Left ventricle myocardium inferior (tissue), 1 donor: ENCODE measurements around the gene EIF2B2. TPM values are rescaled to one million over a fixed set of nuclear protein-coding genes. Genes with fewer than 3 reads are reported as not detected.
A peak's percentile ranks its signal among the peaks of the same experiment; 100 is the strongest.

Experiments used
- DNase-seq: peaks from one replicate; pipeline ENCODE4 v3.0.0-alpha.2; 2020
- H3K27ac ChIP-seq: fragments of 200-600 bp; replicated peaks from 2 replicates; pipeline ENCODE4 v1.8.0; 2021
- H3K27me3 ChIP-seq: fragments of 200-600 bp; 2 replicates; pipeline ENCODE4 v1.8.0; 2021; ENCODE audit warnings: low read depth
- H3K36me3 ChIP-seq: fragments of 200-600 bp; 2 replicates; pipeline ENCODE4 v1.8.0; 2021
- H3K4me1 ChIP-seq: fragments of 200-600 bp; 2 replicates; pipeline ENCODE4 v1.8.0; 2021
- H3K4me3 ChIP-seq: fragments of 200-600 bp; 2 replicates; pipeline ENCODE4 v1.8.0; 2021; ENCODE audit warnings: mild to moderate bottlenecking, moderate library complexity
- H3K9me3 ChIP-seq: fragments of 200-600 bp; replicated peaks from 2 replicates; pipeline ENCODE4 v1.8.0; 2021
- CTCF ChIP-seq: fragments of 200-600 bp; IDR thresholded peaks from 2 replicates; pipeline ENCODE4 v1.8.0; 2021; ENCODE audit warnings: antibody characterized with exemption, mild to moderate bottlenecking, borderline replicate concordance
- intact Hi-C: fragments of 100-400 bp; cut with micrococcal nuclease; formaldehyde crosslinking; loops from one replicate; pipeline ENCODE4 v1.11.0; 2022
- total RNA-seq: library from RNA; stranded (reverse); fragmentation: NEBNext Ultra II Directional; extraction: Animal tissue kit (Norgen Biotek cat#: 25700); gene quantifications from one replicate; pipeline ENCODE4 v1.2.1, GENCODE V29; 2021
- donor health status: DM: no; HTN: yes; CAD: no; lungs with severe emphysema.

The EIF2B2 gene
- total RNA-seq, 1 donor from 2014 or later: 31.5 TPM

- no peak for TF ChIP-seq CTCF
- Histone ChIP-seq H3K4me1 (peaks cover 26% of the 10 kb centered on the region), H3K36me3 (peaks cover 39% of the 10 kb centered on the region), H3K9me3 (no peaks in the 10 kb centered on the region), H3K4me3 (peak overlapping the region; percentile 82), H3K27ac (peak overlapping the region; percentile 88), H3K27me3 (no peaks in the 10 kb centered on the region)
- no peak for DNase-seq
- intact Hi-C loops: no loop called here
Observed at GRCh38 chr14:75003250-75004027, 718 bp downstream of the EIF2B2 start.

- intact Hi-C loops: no loop called here
- no peak for DNase-seq
- no peak overlapping the region for H3K27ac ChIP-seq
- peaks cover 58% of the 10 kb centered on the region for H3K36me3 ChIP-seq
- H3K4me3 ChIP-seq: no peak overlapping the region
- peaks cover 26% of the 10 kb centered on the region for H3K4me1 ChIP-seq
- H3K9me3 ChIP-seq: no peaks in the 10 kb centered on the region
- H3K27me3 ChIP-seq: no peaks in the 10 kb centered on the region
- no peak for TF ChIP-seq CTCF
Observed at GRCh38 chr14:75005357-75005756, 2.6 kb downstream of the EIF2B2 start.

- Histone ChIP-seq H3K9me3 (no peaks in the 10 kb centered on the region), H3K4me1 (peaks cover 42% of the 10 kb centered on the region), H3K27ac (no peak overlapping the region), H3K36me3 (peaks cover 67% of the 10 kb centered on the region), H3K4me3 (no peak overlapping the region), H3K27me3 (no peaks in the 10 kb centered on the region)
- TF ChIP-seq CTCF: no peak
- DNase-seq: no peak
- intact Hi-C loops: no loop called here
Observed at GRCh38 chr14:75009176-75009575, 6.5 kb downstream of the EIF2B2 start.

DNA sequence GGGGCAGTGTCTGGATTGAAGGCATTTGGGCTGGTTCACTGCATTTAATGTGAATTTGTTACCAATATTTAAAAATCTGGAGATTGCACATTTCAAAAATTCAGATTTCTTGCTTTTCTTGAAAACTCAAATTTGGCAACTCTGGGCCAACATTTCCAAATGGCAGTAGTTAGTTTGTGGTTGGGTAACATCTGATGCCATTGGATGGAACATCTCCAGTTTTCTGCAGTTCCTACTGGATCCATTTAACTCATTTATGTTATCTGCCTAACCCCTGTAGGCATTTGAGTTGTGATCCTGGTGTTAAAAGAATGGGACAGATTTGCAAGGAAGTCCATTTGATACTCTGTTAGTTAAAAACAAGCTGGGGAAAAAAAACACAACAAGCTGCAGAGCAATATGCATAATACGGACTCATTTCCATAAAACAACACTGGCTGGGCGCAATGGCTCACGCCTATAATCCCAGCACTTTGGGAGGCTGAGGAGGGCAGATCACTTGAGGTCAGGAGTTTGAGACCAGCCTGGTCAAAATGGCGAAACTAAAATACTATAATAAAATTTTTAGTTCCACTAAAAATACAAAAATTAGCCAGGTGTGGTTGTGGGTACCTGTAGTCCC is 7.9 kb downstream of the EIF2B2 start:
- no peaks in the 10 kb centered on the region for H3K27me3 ChIP-seq
- no peak for TF ChIP-seq CTCF
- peaks cover 36% of the 10 kb centered on the region for H3K4me1 ChIP-seq
- DNase-seq: no peak
- no peak overlapping the region for H3K4me3 ChIP-seq
- H3K27ac ChIP-seq: peak overlapping the region; percentile 78
- peaks cover 71% of the 10 kb centered on the region for H3K36me3 ChIP-seq
- intact Hi-C loops: no loop called here
- H3K9me3 ChIP-seq: no peaks in the 10 kb centered on the region

DNA sequence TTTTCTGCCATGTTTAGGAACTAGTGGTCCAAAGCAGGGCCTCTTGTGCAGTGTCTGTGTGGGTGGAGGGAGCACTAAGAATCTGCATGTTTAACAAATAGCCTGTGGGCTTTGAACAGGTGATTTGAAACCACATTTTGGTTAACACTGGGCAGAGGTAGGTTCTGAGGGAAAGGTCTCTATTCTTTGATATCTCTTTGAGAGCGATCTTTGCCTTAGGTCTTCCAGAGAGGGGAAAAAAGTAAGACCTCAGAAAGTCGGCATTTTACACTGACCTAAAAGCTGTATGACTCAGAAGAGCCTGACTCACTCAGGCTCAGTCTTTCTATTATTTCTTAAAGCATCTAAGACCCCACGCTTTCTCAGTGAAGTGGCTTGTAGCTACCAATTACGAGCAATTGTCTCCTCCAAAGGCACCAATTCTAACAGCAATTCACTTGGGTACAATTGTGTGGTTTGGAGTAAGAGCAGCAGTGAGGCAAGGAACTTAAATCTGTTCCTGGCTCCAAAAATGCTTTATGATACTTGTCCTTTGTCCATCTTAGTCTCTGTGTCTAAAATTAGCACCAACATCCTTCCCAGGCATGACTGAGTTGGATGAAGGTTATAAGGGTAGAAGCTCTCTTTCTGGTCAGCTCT is 8.8 kb downstream of the EIF2B2 start:
- intact Hi-C loops: no loop called here
- no peaks in the 10 kb centered on the region for H3K27me3 ChIP-seq
- DNase-seq: no peak
- H3K4me1 ChIP-seq: peaks cover 36% of the 10 kb centered on the region
- TF ChIP-seq CTCF: no peak
- peak overlapping the region; percentile 78 for H3K27ac ChIP-seq
- H3K36me3 ChIP-seq: peaks cover 71% of the 10 kb centered on the region
- H3K4me3 ChIP-seq: no peak overlapping the region
- H3K9me3 ChIP-seq: no peaks in the 10 kb centered on the region
